GM12891 (cell line): ENCODE results near the gene HOTAIR.

Experiments used
- DNase-seq: peaks from one replicate; pipeline ENCODE4 v3.0.0; 2011; ENCODE audit warnings: low spot score; ENCODE audit not compliant: insufficient read length
- FAIRE-seq: peaks from 2 replicates; lab custom pipeline; 2011; peaks lifted over from hg19 to GRCh38; lab: Jason Lieb, UNC
- PAX5 ChIP-seq: IDR thresholded peaks from 2 replicates; pipeline ENCODE4 v1.6.1; 2011; ENCODE audit warnings: low read length, moderate library complexity, mild to moderate bottlenecking; ENCODE audit not compliant: insufficient read depth, severe bottlenecking
- POLR2A ChIP-seq: IDR thresholded peaks from 2 replicates; pipeline ENCODE4 v1.6.1; 2011; ENCODE audit warnings: low read depth, low read length, control low read depth
- POLR2AphosphoS5 ChIP-seq: IDR thresholded peaks from 2 replicates; pipeline ENCODE4 v1.6.1; 2011; ENCODE audit warnings: low read depth, low read length, control low read depth
- POU2F2 ChIP-seq: IDR thresholded peaks from 2 replicates; pipeline ENCODE4 v1.6.1; 2011; ENCODE audit warnings: low read depth, mild to moderate bottlenecking, control low read depth, low read length, moderate library complexity
- SPI1 ChIP-seq: IDR thresholded peaks from 2 replicates; pipeline ENCODE4 v1.6.1; 2011; ENCODE audit warnings: low read depth, low read length, control low read depth
- TAF1 ChIP-seq: IDR thresholded peaks from 2 replicates; pipeline ENCODE4 v1.6.1; 2011; ENCODE audit warnings: low read depth, low read length, control low read depth

Gene HOTAIR

DNA sequence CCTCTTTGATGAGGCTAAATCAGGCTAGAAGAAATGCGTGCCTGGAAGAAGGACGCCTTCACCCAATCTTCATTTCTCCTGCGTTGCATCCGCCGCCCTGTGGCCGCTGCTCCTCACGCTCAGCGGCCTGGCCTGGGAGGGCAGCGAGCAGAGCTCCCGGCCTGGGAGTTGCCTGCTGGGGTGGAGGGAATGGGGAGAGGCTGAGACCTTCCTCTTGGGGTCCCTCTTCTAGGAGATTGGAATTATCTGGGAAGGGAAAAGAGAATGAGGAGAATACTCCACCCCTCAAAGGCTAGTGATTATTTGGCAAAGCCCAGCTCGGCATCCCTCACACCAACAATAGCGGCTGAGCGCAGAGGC is 22.4 kb downstream of the HOTAIR start:
- no peak for FAIRE-seq
- TF ChIP-seq POLR2A (no peak), SPI1 (no peak), POU2F2 (no peak), TAF1 (no peak), PAX5 (no peak), POLR2AphosphoS5 (no peak)
- DNase-seq: no peak

DNA sequence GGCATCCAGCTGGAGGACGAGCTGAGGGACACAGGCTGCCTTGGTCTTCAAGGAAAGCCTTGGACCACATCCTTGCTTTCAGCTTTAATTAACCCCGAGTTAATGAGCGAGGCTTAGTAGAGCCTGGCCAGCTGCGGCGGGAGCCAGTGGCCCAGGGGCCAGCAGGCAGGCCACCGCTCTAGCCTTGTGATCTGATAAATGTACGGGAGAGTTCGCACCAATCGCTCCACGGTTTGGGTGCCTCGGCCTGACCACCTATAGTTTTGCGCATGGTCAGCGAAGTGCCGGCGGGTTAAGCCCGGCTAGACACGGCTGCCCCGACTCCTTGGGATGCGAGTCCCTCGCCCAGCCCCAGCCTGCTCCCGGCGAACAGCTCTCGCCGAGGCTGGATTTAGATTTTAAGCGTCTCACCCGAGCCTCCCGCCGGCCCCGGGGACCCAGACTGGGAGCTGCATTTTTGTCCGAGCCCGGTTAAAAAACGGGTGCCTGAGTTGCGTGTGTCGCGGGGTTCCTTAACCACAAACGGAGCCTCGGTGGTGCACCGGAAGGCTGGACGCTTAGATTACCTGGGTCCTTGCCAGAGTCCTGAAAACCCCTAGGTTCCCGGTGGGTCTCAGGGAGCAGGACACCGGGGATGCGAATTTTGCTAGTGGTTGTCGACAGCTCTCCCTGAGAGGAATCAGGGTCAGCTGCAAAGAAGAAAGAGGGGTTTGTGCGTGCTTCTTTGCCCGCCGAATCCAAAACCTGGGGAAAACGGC is 23.0 kb downstream of the HOTAIR start:
- FAIRE-seq: no peak

GRCh38 chr12:53950789-53951576 is 23.8 kb downstream of the HOTAIR start:
- TF ChIP-seq SPI1 (no peak), POU2F2 (no peak), POLR2AphosphoS5 (no peak), TAF1 (no peak), POLR2A (no peak), PAX5 (no peak)
- DNase-seq (no peak), FAIRE-seq (no peak)

More for the DNA sequence above, 23.0 kb downstream of the HOTAIR start:
- no peak for TF ChIP-seq POU2F2
- no peak for TF ChIP-seq SPI1
- TF ChIP-seq TAF1: no peak
- TF ChIP-seq POLR2AphosphoS5: no peak
- TF ChIP-seq PAX5: no peak
- no peak for TF ChIP-seq POLR2A
- DNase-seq: no peak

GRCh38 chr12:53950437-53950773 is 24.3 kb downstream of the HOTAIR start:
- TF ChIP-seq TAF1 (no peak), POU2F2 (no peak), POLR2A (no peak)
- DNase-seq: no peak
- no peak for FAIRE-seq

DNA sequence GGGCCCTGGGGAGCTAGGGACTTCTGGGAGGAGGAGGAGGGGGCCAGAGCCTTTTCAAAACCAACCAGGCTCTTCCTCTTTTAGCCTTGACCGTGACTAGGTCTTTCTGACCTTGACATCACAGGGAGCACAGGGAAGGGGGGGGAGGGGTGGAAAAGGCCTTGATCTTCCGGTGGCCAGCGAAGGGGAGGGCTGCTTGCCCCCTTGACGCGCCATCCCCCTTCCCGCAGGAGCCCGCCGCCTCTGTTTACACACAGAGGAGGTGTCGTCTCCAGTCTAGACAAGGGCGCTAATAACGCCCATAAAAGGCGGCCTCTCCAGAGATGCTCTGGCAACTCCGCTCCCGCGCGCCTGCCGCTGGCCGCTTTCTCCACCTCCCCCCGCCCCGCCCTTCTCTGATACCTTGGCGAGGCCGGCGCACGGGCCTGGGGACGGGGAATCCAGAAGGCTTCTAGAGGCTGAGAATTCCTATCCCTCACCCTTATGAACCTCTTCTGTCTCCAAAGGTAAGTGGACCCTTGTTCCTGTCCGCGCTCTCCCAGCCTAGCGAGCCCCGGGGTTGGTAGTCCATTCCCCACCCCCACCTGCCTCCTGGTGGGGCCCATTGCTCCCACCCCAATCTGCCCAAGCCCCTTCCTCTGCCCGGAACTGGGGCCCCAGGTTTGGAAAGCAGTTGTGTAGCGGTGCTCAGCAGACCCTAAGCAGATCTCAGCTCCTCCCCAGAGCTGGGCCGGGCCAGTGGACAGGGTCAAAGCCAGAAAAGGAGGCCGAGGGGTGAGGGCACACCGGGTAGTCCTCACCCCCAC is 24.9 kb downstream of the HOTAIR start:
- no peak for DNase-seq
- no peak for FAIRE-seq
- TF ChIP-seq POLR2A (no peak), TAF1 (no peak), PAX5 (no peak), SPI1 (no peak), POLR2AphosphoS5 (no peak), POU2F2 (no peak)

DNA sequence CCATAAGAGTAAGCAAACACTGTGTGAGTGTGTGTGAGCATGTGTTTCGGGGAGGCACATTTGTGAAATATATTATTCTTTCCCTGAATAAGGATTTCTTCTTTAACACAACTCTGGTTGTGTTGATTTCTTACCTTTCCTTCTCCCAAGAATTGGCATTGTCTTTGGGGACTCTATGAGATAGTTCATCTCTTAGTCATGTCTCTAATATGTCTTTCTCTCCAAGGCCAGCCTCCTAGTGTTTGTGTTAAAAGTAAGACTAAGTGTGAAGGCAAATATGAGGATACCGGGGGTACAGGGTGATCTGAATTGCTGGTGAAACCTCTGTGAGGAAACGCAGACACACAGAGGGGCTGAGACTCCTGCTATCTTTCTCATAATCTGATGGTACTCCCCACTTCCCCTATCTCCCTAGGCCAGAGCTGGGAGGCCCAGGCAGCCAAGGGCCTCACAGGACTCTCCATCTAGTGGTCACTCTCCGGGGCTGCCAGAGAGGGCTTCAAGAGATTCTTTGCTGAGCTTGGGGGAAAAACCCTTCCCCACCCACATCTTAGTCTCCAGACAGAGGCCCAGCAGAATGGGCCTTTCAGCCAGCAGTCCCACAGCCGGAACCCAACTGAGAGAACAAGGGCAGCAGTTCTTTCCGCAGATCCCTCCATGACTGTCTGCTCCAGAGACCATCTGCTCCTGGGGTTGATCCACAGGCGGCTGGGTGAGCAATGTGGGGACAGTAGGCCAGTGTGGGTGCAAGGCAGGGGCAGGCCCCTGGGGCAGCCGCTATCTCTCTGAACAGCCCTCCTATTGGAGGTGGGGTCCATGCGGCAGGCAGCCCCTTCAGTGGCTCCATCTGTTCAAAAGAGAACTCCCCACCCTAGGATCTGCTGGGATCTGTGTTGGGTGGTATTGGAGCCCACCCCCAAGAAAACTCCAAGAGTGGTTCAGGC is 25.8 kb downstream of the HOTAIR start:
- TF ChIP-seq POU2F2 (no peak), PAX5 (no peak), POLR2AphosphoS5 (no peak), POLR2A (no peak), TAF1 (no peak), SPI1 (no peak; the same call in 1 of the 2 replicates)
- no peak for FAIRE-seq
- no peak for DNase-seq

- FAIRE-seq (no peak), DNase-seq (no peak)
- TF ChIP-seq POLR2A: no peak
Measured at GRCh38 chr12:53947743-53948142, 27.0 kb downstream of the HOTAIR start.

DNA sequence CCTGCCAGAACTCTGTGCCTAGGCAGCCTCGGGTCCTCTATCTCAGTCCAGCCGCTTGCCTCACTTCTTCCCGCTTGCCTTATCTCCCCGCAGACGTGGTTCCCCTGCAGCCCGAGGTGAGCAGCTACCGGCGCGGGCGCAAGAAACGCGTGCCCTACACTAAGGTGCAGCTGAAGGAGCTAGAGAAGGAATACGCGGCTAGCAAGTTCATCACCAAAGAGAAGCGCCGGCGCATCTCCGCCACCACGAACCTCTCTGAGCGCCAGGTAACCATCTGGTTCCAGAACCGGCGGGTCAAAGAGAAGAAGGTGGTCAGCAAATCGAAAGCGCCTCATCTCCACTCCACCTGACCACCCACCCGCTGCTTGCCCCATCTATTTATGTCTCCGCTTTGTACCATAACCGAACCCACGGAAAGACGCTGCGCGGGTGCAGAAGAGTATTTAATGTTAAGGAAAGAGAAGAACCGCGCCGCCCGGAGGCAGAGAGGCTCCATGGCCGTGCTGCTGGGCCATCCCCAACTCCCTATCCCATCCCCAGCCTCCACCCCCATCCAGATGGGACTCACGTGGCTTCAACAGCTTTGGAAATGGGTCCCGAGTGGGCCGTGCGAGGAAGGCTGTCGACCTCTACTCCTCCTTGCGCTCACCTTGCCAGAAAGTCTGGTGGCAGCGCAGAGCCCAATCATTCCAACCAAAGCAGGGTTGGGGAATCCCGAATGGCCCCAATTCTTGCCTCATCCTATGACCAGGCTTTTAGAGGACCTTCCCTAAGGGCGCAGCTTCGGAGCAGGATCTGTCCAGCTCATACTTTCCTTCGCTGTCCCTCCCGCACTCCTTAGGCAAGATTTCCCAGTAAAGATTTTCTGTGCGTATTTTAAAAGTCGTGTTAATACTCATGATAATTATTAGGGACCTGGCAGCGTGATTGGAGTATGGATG is 29.6 kb downstream of the HOTAIR start:
- TF ChIP-seq SPI1 (no peak), POU2F2 (no peak), POLR2AphosphoS5 (no peak), POLR2A (no peak), TAF1 (no peak), PAX5 (no peak)
- FAIRE-seq (no peak), DNase-seq (no peak)
